Measurements from ENCODE around the gene ANTXR1. TPM values are rescaled to one million over a fixed set of nuclear protein-coding genes. Genes with fewer than 3 reads are reported as not detected.

The ANTXR1 gene
- total RNA-seq, 1 experiment from 2014 or later, result 25.7 TPM

DNA sequence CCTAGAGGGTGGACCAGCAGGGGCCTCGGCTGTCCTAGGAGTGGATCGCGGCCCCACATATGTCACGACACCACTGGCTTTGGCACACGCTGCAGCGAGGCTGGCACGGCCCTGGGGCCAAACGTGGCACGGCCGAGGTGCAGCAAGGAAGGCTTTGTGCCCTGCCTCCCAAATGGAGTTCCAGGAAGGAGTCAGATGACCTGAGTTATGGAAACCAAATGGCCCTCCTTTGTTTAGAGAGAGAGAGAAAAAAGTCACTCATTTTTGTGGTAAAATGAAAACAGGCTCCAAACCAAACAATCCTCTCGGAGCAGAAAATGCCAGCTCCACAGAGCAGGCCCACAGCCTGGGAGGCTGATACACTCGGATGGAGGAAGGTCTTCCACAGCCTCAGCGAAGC is 105.6 kb downstream of the ANTXR1 start:
- no peak overlapping the region for H3K27ac ChIP-seq (ENCODE audit: low read depth, low read length)
- H3K9me2 ChIP-seq (ENCODE audit: insufficient read depth), result no peaks in the 10 kb centered on the region
- H3K36me3 ChIP-seq (ENCODE audit: control insufficient read depth in 1 of 2, insufficient read depth in 2 of 2, low read length in 2 of 2), result no peaks in the 10 kb centered on the region
- intact Hi-C loops (cut with micrococcal nuclease), result no loop called here
- no peak overlapping the region for H3K9ac ChIP-seq (ENCODE audit: low read length)
- H3K4me1 ChIP-seq (ENCODE audit: control insufficient read depth in 1 of 2, insufficient read depth in 2 of 2, low read length in 2 of 2), result no peaks in the 10 kb centered on the region
- no peaks in the 10 kb centered on the region for H3K79me2 ChIP-seq (ENCODE audit: insufficient read depth, low read length)
- DNase-seq (ENCODE audit: low read depth, low spot score) (no peak), ATAC-seq (no peak)
- H4K20me1 ChIP-seq (ENCODE audit: insufficient read depth), result no peaks in the 10 kb centered on the region
- no peak overlapping the region for H2AFZ ChIP-seq (ENCODE audit: low read depth, low read length, poor library complexity, severe bottlenecking)
- POLR2A ChIA-PET, result no interaction called here
- H3K4me2 ChIP-seq (ENCODE audit: low read length), result no peak overlapping the region
- no peak overlapping the region for H3K4me3 ChIP-seq (replicated peaks in 1 of 2; ENCODE audit: low read depth in 1 of 2, low read length in 2 of 2)
- RAD21 ChIA-PET (ENCODE audit: low non-redundant PET in 1 of 2, low total read pairs in 2 of 2, uncharacterized antibody in 2 of 2, unreplicated experiment in 2 of 2), result no interaction called here
- H3K27me3 ChIP-seq (ENCODE audit: insufficient read depth, low read length), result no peaks in the 10 kb centered on the region
- CTCF ChIA-PET, result no interaction called here
- no peaks in the 10 kb centered on the region for H3K9me3 ChIP-seq (ENCODE audit: control insufficient read depth in 1 of 2, insufficient read depth in 1 of 2, low read depth in 1 of 2, low read length in 2 of 2)
- no peak for TF ChIP-seq SP1 (IDR thresholded peaks at IDR 0.05; ENCODE audit: low read depth)
- TF ChIP-seq SIN3A (IDR thresholded peaks at IDR 0.05; ENCODE audit: low read depth), result no peak
- no peak for TF ChIP-seq JUND (IDR thresholded peaks at IDR 0.05)
- no TSS peak for BruUV-seq (replicated peaks)

DNA sequence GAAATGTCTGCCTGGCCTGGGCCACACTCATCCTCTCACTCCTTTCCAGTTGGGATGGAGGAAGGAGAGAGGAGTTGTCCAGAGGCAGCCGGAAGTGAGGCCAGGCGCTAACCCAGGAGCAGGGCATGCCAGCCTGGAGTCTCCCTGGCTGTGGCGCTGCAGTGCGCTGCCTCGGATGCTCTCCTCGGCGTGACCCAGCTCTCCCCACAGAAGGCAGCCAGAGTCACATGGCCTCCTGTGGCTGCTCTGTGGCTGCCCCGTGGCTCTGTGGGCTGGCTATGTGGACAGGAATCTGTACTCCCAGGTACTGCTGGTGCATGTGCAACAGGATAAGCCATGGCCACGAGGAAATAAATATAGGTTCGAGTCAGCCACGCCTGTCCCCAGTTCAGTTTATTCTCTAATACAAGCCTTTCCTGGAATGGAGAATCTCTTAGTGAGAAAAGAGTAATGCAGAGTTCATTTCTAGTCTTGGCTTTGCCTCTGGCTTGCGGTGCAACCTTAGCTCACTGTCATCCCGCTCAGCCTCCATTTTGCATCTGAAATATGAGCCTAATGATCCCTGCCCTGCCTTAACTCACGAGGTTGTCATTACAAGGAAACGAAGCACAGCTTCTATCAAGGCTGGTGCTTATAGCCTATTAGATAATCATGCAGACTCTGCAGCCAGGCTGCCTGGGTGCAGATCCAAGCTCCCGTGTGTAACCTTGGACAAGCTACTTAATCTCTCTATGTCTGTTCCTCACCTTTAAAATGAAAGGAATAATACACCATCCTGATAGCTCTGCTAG is 106.3 kb downstream of the ANTXR1 start:
- H3K79me2 ChIP-seq (ENCODE audit: insufficient read depth, low read length), result no peaks in the 10 kb centered on the region
- H3K9ac ChIP-seq (ENCODE audit: low read length), result no peak overlapping the region
- H3K4me2 ChIP-seq (ENCODE audit: low read length), result no peak overlapping the region
- H3K9me3 ChIP-seq (ENCODE audit: control insufficient read depth in 1 of 2, insufficient read depth in 1 of 2, low read depth in 1 of 2, low read length in 2 of 2), result no peaks in the 10 kb centered on the region
- H2AFZ ChIP-seq (ENCODE audit: low read depth, low read length, poor library complexity, severe bottlenecking), result no peak overlapping the region
- ChIA-PET RAD21 (ENCODE audit: low non-redundant PET in 1 of 2, low total read pairs in 2 of 2, uncharacterized antibody in 2 of 2, unreplicated experiment in 2 of 2) (no interaction called here), POLR2A (no interaction called here), CTCF (no interaction called here)
- intact Hi-C loops (cut with micrococcal nuclease), result no loop called here
- no peak for ATAC-seq
- H3K9me2 ChIP-seq (ENCODE audit: insufficient read depth), result no peaks in the 10 kb centered on the region
- DNase-seq (ENCODE audit: low read depth, low spot score), result no peak
- no peaks in the 10 kb centered on the region for H3K4me1 ChIP-seq (ENCODE audit: control insufficient read depth in 1 of 2, insufficient read depth in 2 of 2, low read length in 2 of 2)
- no TSS peak for BruUV-seq (replicated peaks)
- H3K27ac ChIP-seq (ENCODE audit: low read depth, low read length), result no peak overlapping the region
- no peak overlapping the region for H3K4me3 ChIP-seq (replicated peaks in 1 of 2; ENCODE audit: low read depth in 1 of 2, low read length in 2 of 2)
- no peak for TF ChIP-seq CEBPB (IDR thresholded peaks at IDR 0.05; ENCODE audit: low read depth)
- TF ChIP-seq, protein P1, sequence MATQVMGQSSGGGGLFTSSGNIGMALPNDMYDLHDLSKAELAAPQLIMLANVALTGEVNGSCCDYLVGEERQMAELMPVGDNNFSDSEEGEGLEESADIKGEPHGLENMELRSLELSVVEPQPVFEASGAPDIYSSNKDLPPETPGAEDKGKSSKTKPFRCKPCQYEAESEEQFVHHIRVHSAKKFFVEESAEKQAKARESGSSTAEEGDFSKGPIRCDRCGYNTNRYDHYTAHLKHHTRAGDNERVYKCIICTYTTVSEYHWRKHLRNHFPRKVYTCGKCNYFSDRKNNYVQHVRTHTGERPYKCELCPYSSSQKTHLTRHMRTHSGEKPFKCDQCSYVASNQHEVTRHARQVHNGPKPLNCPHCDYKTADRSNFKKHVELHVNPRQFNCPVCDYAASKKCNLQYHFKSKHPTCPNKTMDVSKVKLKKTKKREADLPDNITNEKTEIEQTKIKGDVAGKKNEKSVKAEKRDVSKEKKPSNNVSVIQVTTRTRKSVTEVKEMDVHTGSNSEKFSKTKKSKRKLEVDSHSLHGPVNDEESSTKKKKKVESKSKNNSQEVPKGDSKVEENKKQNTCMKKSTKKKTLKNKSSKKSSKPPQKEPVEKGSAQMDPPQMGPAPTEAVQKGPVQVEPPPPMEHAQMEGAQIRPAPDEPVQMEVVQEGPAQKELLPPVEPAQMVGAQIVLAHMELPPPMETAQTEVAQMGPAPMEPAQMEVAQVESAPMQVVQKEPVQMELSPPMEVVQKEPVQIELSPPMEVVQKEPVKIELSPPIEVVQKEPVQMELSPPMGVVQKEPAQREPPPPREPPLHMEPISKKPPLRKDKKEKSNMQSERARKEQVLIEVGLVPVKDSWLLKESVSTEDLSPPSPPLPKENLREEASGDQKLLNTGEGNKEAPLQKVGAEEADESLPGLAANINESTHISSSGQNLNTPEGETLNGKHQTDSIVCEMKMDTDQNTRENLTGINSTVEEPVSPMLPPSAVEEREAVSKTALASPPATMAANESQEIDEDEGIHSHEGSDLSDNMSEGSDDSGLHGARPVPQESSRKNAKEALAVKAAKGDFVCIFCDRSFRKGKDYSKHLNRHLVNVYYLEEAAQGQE (IDR thresholded peaks at IDR 0.05; ENCODE audit: low read depth), result no peak
- no peak for TF ChIP-seq ZFX (IDR thresholded peaks at IDR 0.05)
- no peak for TF ChIP-seq CBX3 (IDR thresholded peaks at IDR 0.05; ENCODE audit: low read depth)
- TF ChIP-seq ELF1 (IDR thresholded peaks at IDR 0.05; ENCODE audit: borderline replicate concordance, low read depth), result no peak
- TF ChIP-seq EZH2phosphoT487 (IDR thresholded peaks at IDR 0.05; ENCODE audit: borderline replicate concordance), result no peak
- no peak for TF ChIP-seq EGR1 (IDR thresholded peaks at IDR 0.05; ENCODE audit: low read depth)
- TF ChIP-seq SIN3A (IDR thresholded peaks at IDR 0.05; ENCODE audit: low read depth), result no peak
- TF ChIP-seq RAD21 (IDR thresholded peaks at IDR 0.05; ENCODE audit: low read depth), result no peak
- TF ChIP-seq POLR2AphosphoS5 (IDR thresholded peaks at IDR 0.05; ENCODE audit: low read depth, low read length), result no peak
- no peak for TF ChIP-seq SP1 (IDR thresholded peaks at IDR 0.05; ENCODE audit: low read depth)
- no peak for TF ChIP-seq EZH2 (IDR thresholded peaks at IDR 0.05)
- H3K27me3 ChIP-seq (ENCODE audit: insufficient read depth, low read length), result no peaks in the 10 kb centered on the region
- no peaks in the 10 kb centered on the region for H3K36me3 ChIP-seq (ENCODE audit: control insufficient read depth in 1 of 2, insufficient read depth in 2 of 2, low read length in 2 of 2)
- no peaks in the 10 kb centered on the region for H4K20me1 ChIP-seq (ENCODE audit: insufficient read depth)

Measured in HCT116 (cell line).